Liver (tissue), 9 donors: ENCODE results near the gene TRIO. TPM values are rescaled to one million over a fixed set of nuclear protein-coding genes. Genes with fewer than 3 reads are reported as not detected.

Experiments used
- DNase-seq: peaks from one replicate; pipeline ENCODE4 v3.0.0-alpha.2; 2017; ENCODE audit warnings: low spot score
- H3K27ac ChIP-seq, 2 donors: one replicate each; pipeline ENCODE4 v1.7.0; 2013; ENCODE audit warnings: inconsistent platforms in 2 of 2, low read length in 2 of 2, control low read depth in 1 of 2, low read depth in 1 of 2, mild to moderate bottlenecking in 1 of 2
- H3K27me3 ChIP-seq, 4 donors: one replicate each; pipeline versions ENCODE4 v1.6.1 to v1.7.0; 2013; ENCODE audit warnings: low read length in 3 of 4, inconsistent platforms in 1 of 4, mild to moderate bottlenecking in 1 of 4, moderate library complexity in 1 of 4; ENCODE audit not compliant: control insufficient read depth in 4 of 4, insufficient read depth in 4 of 4
- H3K36me3 ChIP-seq, 4 donors: one replicate each; pipeline versions ENCODE4 v1.6.1 to v1.7.0; 2013; ENCODE audit warnings: low read length in 3 of 4, mild to moderate bottlenecking in 3 of 4, low read depth in 1 of 4, moderate library complexity in 1 of 4; ENCODE audit not compliant: control insufficient read depth in 4 of 4, insufficient read depth in 3 of 4
- H3K4me1 ChIP-seq, 4 donors: one replicate each; pipeline versions ENCODE4 v1.6.1 to v1.7.0; 2013; ENCODE audit warnings: low read length in 3 of 4, mild to moderate bottlenecking in 3 of 4, moderate library complexity in 1 of 4; ENCODE audit not compliant: control insufficient read depth in 4 of 4, insufficient read depth in 4 of 4
- H3K4me3 ChIP-seq, 3 donors: one replicate each; pipeline versions ENCODE4 v1.6.1 to v1.7.0; 2013; ENCODE audit warnings: low read length in 3 of 3, control low read depth in 1 of 3, low read depth in 1 of 3, mild to moderate bottlenecking in 1 of 3
- H3K9ac ChIP-seq, 2 donors: one replicate each; pipeline ENCODE4 v1.7.0; 2013; ENCODE audit warnings: low read length in 2 of 2, mild to moderate bottlenecking in 2 of 2, moderate library complexity in 2 of 2, control low read depth in 1 of 2, low read depth in 1 of 2
- H3K9me3 ChIP-seq, 4 donors: one replicate each; pipeline versions ENCODE4 v1.6.1 to v1.7.0; 2013; ENCODE audit warnings: low read length in 3 of 4; ENCODE audit not compliant: control insufficient read depth in 4 of 4
- CTCF ChIP-seq: fragments of 150-350 bp; IDR thresholded peaks from 2 replicates; pipeline ENCODE4 v1.5.1; 2017; ENCODE audit warnings: improper control_type of control experiment, low read depth, low read length; ENCODE audit not compliant: missing input control
- EGR1 ChIP-seq, 2 donors: IDR thresholded peaks; 2 replicates each; pipeline ENCODE4 v1.6.1; 2016 to 2018; ENCODE audit warnings: antibody characterized with exemption in 2 of 2, low read depth in 2 of 2
- FOXA1 ChIP-seq: IDR thresholded peaks from 2 replicates; pipeline ENCODE4 v1.6.1; 2016; ENCODE audit warnings: antibody characterized with exemption
- FOXA2 ChIP-seq: IDR thresholded peaks from 2 replicates; pipeline ENCODE4 v1.6.1; 2016; ENCODE audit warnings: antibody characterized with exemption
- GABPA ChIP-seq, 2 donors: IDR thresholded peaks in 1 of 2; conservative IDR thresholded peaks in 1 of 2; 2 replicates each; pipeline ENCODE4 v1.6.1; 2016; ENCODE audit warnings: antibody characterized with exemption in 2 of 2, mild to moderate bottlenecking in 1 of 2, moderate library complexity in 1 of 2
- HNF4A ChIP-seq, 2 donors: conservative IDR thresholded peaks; 2 replicates each; pipeline ENCODE4 v1.6.1; 2016; ENCODE audit warnings: antibody characterized with exemption in 2 of 2, mild to moderate bottlenecking in 2 of 2
- HNF4G ChIP-seq: IDR thresholded peaks from 2 replicates; pipeline ENCODE4 v1.6.1; 2016; ENCODE audit warnings: antibody characterized with exemption
- JUND ChIP-seq, 2 donors: IDR thresholded peaks; 2 replicates each; pipeline ENCODE4 v1.6.1; 2016; ENCODE audit warnings: antibody characterized with exemption in 2 of 2
- NR2F2 ChIP-seq: IDR thresholded peaks from 2 replicates; pipeline ENCODE4 v1.6.1; 2016; ENCODE audit warnings: antibody characterized with exemption
- RAD21 ChIP-seq, 2 donors: IDR thresholded peaks; 2 replicates each; pipeline ENCODE4 v1.6.1; 2016; ENCODE audit warnings: antibody characterized with exemption in 2 of 2, mild to moderate bottlenecking in 2 of 2
- RXRA ChIP-seq, 2 donors: IDR thresholded peaks; 2 replicates each; pipeline ENCODE4 v1.6.1; 2017 to 2018; ENCODE audit warnings: antibody characterized with exemption in 2 of 2, mild to moderate bottlenecking in 1 of 2
- SP1 ChIP-seq: IDR thresholded peaks from 2 replicates; pipeline ENCODE4 v1.6.1; 2018; ENCODE audit warnings: antibody characterized with exemption, mild to moderate bottlenecking
- TAF1 ChIP-seq: conservative IDR thresholded peaks from 2 replicates; pipeline ENCODE4 v1.6.1; 2016; ENCODE audit warnings: antibody characterized with exemption, mild to moderate bottlenecking
- ZBTB33 ChIP-seq: IDR thresholded peaks from 2 replicates; pipeline ENCODE4 v1.6.1; 2016; ENCODE audit warnings: antibody characterized with exemption
- WGBS: extraction: QIAGEN DNeasy Blood & Tissue Kit; methylation state at CpG from one replicate; pipeline ENCODE4 v1.1.7; 2013; 5-methylcytosine and 5-hydroxymethylcytosine counted together
- polyA plus RNA-seq, 2 donors: library from polyadenylated mRNA; stranded (reverse) in 1 of 2; unstranded in 1 of 2; fragments of 200-250 nt in 1 of 2; fragments of >200 nt in 1 of 2; fragmentation: Nextera tagmentation in 1 of 2; extraction: Ambion mirVana in 1 of 2; gene quantifications; one replicate each; pipeline versions ENCODE4 v1.2.1 to v1.2.3, GENCODE V29; 2013 to 2015
- total RNA-seq, 2 donors: library from RNA; depleted of rRNA; stranded (reverse); fragments of >200 nt; gene quantifications; one replicate each; pipeline ENCODE4 v1.2.3, GENCODE V29; 2014
- TF ChIP-seq, protein P1 (sequence below): IDR thresholded peaks from 2 replicates; pipeline ENCODE4 v1.6.1; 2016; ENCODE audit warnings: antibody characterized with exemption
- TF ChIP-seq, protein P2 (sequence below): IDR thresholded peaks from 2 replicates; pipeline ENCODE4 v1.6.1; 2016; ENCODE audit warnings: antibody characterized with exemption, mild to moderate bottlenecking
- TF ChIP-seq, protein P3 (sequence below): IDR thresholded peaks from 2 replicates; pipeline ENCODE4 v1.6.1; 2016; ENCODE audit warnings: antibody characterized with exemption
- donor health status: healthy.
- donor health status: healthy.
- donor health status: healthy.
- donor health status: healthy.
- donor health status: healthy.

Gene TRIO
- total and polyA plus RNA-seq, 4 donors: 8.5 to 86.2 (median 16.0) TPM

GRCh38 chr5:14528115-14528514 lies 385.0 kb downstream of the TRIO start:
- no peaks in the 10 kb centered on the region for H3K36me3 ChIP-seq
- no peak overlapping the region for H3K4me3 ChIP-seq
- H3K9ac ChIP-seq: no peak overlapping the region
- no peak overlapping the region for H3K27ac ChIP-seq
- no peaks in the 10 kb centered on the region for H3K27me3 ChIP-seq
- no peak for DNase-seq
- H3K9me3 ChIP-seq: no peaks in the 10 kb centered on the region
- H3K4me1 ChIP-seq: no peaks in the 10 kb centered on the region
- WGBS: 92% methylated on average over 6 of the region's 6 CpGs
- TF ChIP-seq EGR1 (IDR thresholded peaks at IDR 0.05; ENCODE audit: low read depth in 2 of 2) (no peak), FOXA2 (no peak), HNF4A (conservative IDR thresholded peaks at IDR 0.05) (no peak), NR2F2 (no peak), TAF1 (no peak), FOXA1 (no peak), RXRA (IDR thresholded peaks at IDR 0.05) (no peak), HNF4G (no peak), ZBTB33 (no peak)
- TF ChIP-seq, protein P1, sequence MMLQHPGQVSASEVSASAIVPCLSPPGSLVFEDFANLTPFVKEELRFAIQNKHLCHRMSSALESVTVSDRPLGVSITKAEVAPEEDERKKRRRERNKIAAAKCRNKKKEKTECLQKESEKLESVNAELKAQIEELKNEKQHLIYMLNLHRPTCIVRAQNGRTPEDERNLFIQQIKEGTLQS: no peak
- TF ChIP-seq, protein P2, sequence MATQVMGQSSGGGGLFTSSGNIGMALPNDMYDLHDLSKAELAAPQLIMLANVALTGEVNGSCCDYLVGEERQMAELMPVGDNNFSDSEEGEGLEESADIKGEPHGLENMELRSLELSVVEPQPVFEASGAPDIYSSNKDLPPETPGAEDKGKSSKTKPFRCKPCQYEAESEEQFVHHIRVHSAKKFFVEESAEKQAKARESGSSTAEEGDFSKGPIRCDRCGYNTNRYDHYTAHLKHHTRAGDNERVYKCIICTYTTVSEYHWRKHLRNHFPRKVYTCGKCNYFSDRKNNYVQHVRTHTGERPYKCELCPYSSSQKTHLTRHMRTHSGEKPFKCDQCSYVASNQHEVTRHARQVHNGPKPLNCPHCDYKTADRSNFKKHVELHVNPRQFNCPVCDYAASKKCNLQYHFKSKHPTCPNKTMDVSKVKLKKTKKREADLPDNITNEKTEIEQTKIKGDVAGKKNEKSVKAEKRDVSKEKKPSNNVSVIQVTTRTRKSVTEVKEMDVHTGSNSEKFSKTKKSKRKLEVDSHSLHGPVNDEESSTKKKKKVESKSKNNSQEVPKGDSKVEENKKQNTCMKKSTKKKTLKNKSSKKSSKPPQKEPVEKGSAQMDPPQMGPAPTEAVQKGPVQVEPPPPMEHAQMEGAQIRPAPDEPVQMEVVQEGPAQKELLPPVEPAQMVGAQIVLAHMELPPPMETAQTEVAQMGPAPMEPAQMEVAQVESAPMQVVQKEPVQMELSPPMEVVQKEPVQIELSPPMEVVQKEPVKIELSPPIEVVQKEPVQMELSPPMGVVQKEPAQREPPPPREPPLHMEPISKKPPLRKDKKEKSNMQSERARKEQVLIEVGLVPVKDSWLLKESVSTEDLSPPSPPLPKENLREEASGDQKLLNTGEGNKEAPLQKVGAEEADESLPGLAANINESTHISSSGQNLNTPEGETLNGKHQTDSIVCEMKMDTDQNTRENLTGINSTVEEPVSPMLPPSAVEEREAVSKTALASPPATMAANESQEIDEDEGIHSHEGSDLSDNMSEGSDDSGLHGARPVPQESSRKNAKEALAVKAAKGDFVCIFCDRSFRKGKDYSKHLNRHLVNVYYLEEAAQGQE: no peak
- TF ChIP-seq, protein P3, sequence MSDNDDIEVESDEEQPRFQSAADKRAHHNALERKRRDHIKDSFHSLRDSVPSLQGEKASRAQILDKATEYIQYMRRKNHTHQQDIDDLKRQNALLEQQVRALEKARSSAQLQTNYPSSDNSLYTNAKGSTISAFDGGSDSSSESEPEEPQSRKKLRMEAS: no peak

DNA sequence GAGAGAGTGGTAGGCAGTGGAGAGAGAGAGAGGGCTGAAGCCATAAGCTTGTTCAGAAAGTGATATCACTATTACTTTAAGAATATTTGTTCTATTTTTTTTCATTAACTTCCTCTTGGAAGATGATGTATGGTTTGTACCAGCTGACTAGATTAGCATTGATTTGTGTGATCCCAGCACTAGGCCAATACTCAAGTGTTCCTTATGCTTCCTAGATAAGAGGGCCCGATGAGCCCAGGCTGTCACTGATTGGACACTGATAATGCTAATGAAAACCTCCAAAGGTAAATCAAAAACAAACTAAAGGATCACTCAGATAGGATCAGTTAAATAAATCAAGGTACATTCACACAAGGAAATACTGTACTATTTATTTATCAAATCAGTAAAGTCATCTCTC lies 385.8 kb downstream of the TRIO start:
- no peak overlapping the region for H3K4me3 ChIP-seq
- TF ChIP-seq, protein P2: no peak
- TF ChIP-seq HNF4A (conservative IDR thresholded peaks at IDR 0.05) (no peak), ZBTB33 (no peak), HNF4G (no peak), GABPA (IDR thresholded peaks at IDR 0.05 in 1 of 2, conservative IDR thresholded peaks at IDR 0.05 in 1 of 2) (no peak), CTCF (no peak), FOXA1 (no peak), RAD21 (IDR thresholded peaks at IDR 0.05) (no peak), NR2F2 (no peak), TAF1 (no peak), SP1 (no peak), JUND (IDR thresholded peaks at IDR 0.05) (no peak), EGR1 (IDR thresholded peaks at IDR 0.05; ENCODE audit: low read depth in 2 of 2) (no peak)
- TF ChIP-seq, protein P1: no peak
- no peaks in the 10 kb centered on the region for H3K4me1 ChIP-seq
- no peaks in the 10 kb centered on the region for H3K27me3 ChIP-seq
- no peaks in the 10 kb centered on the region for H3K36me3 ChIP-seq
- H3K9me3 ChIP-seq: no peaks in the 10 kb centered on the region
- WGBS: 29% methylated on average over 1 of the region's 1 CpG
- no peak overlapping the region for H3K9ac ChIP-seq
- no peak overlapping the region for H3K27ac ChIP-seq
- DNase-seq: no peak
